ENCODE data around the gene CRACR2B. TPM values are rescaled to one million over a fixed set of nuclear protein-coding genes. Genes with fewer than 3 reads are reported as not detected.

CRACR2B gene
- total and polyA plus RNA-seq, 10 of the 15 experiments (the other 5 are each of a cell fraction or from before 2014, with no cell fraction given) = 0.10 to 33.7 (median 12.7) TPM

GRCh38 chr11:837990-838307, 10.2 kb downstream of the CRACR2B start:
- SMC1A ChIA-PET (ENCODE audit: uncharacterized antibody, unreplicated experiment) = no interaction called here
- no peak for TF ChIP-seq CHD2 (IDR thresholded peaks at IDR 0.05; ENCODE audit: borderline replicate concordance, low read depth, low read length)
- peak; percentile 59; the same call in 1 of the 2 replicates for TF ChIP-seq POLR2AphosphoS5 (IDR thresholded peaks at IDR 0.05; ENCODE audit: low read length)
- no peak for TF ChIP-seq SPI1 (IDR thresholded peaks at IDR 0.05; ENCODE audit: borderline replicate concordance, insufficient read depth, low read depth, low read length)
- no peak for TF ChIP-seq ZNF274 (IDR thresholded peaks at IDR 0.05; ENCODE audit: insufficient read depth, insufficient read length)
- TF ChIP-seq POLR2A (IDR thresholded peaks at IDR 0.05; ENCODE audit: low read depth, low read length) = peak; percentile 34
- intact Hi-C loops (cut with micrococcal nuclease; ENCODE audit: unreplicated experiment) = no loop called here
- in situ Hi-C loops (cut with MboI) = no loop called here
- Histone ChIP-seq H3K36me3 (ENCODE audit: control insufficient read depth in 2 of 2, insufficient read depth in 2 of 2, low read length in 1 of 2) (peaks cover 0 to 25% of the 10 kb centered on the region in 2 experiments; a peak in 2 of 4 replicates), H3K4me2 (ENCODE audit: control insufficient read depth, insufficient read depth) (no peak overlapping the region), H3K9ac (ENCODE audit: control insufficient read depth, insufficient read depth, low read length) (no peak overlapping the region), H3K27ac (ENCODE audit: control insufficient read depth, insufficient read depth) (no peak overlapping the region), H3K4me3 (no peak overlapping the region), H3K9me3 (replicated peaks; ENCODE audit: control insufficient read depth, insufficient read depth, low read length) (no peaks in the 10 kb centered on the region), H4K20me1 (ENCODE audit: control insufficient read depth, insufficient read depth) (no peaks in the 10 kb centered on the region; the same call in 1 of the 2 replicates), H2AFZ (ENCODE audit: control insufficient read depth, low read depth, low read length) (no peak overlapping the region), H3K79me2 (ENCODE audit: control insufficient read depth, insufficient read depth, low read length) (peaks cover 20% of the 10 kb centered on the region), H3K27me3 (replicated peaks in 1 of 2; ENCODE audit: control insufficient read depth in 2 of 2, insufficient read depth in 2 of 2, low read length in 1 of 2) (no peaks in the 10 kb centered on the region), H3K4me1 (ENCODE audit: control insufficient read depth, insufficient read depth, low read length) (peaks cover 13% of the 10 kb centered on the region)
- no TSS peak for BruUV-seq (replicated peaks)
- 85% methylated on average over 8 of the region's 8 CpGs for WGBS (ENCODE audit: insufficient coverage, insufficient replicate concordance, low lambda C conversion rate, missing lambda C conversion rate)
- POLR2A ChIA-PET = interaction anchor here (0.5 kb wide), 1 partner anchor 8 kb away, joined by 7 read pairs; no protein-coding TSS in a partner anchor
- no peak for FAIRE-seq
- ATAC-seq = no peak
- RAD21 ChIA-PET (ENCODE audit: unreplicated experiment) = no interaction called here
- DNase-seq (ENCODE audit: low read depth, low spot score) = no peak
- CTCF ChIA-PET = no interaction called here

- in situ Hi-C loops (cut with MboI) = no loop called here
- 90% methylated on average over 17 of the region's 17 CpGs for WGBS (ENCODE audit: insufficient coverage, insufficient replicate concordance, low lambda C conversion rate, missing lambda C conversion rate)
These were observed 10.9 kb downstream of the CRACR2B start for GRCh38 chr11:838441-839279.

More at GRCh38 chr11:838441-839279, 10.9 kb downstream of the CRACR2B start:
- FAIRE-seq (no peak), ATAC-seq (no peak), DNase-seq (ENCODE audit: low read depth, low spot score) (no peak)
- BruUV-seq (replicated peaks) = no TSS peak
- H4K20me1 ChIP-seq (ENCODE audit: control insufficient read depth, insufficient read depth) = no peaks in the 10 kb centered on the region; the same call in 1 of the 2 replicates
- peaks cover 20% of the 10 kb centered on the region for H3K79me2 ChIP-seq (ENCODE audit: control insufficient read depth, insufficient read depth, low read length)
- no peaks in the 10 kb centered on the region for H3K9me3 ChIP-seq (replicated peaks; ENCODE audit: control insufficient read depth, insufficient read depth, low read length)
- ChIA-PET POLR2A (interaction anchor here (0.5 to 0.7 kb wide), 2 partner anchors 7 to 683 kb away, joined by 3 to 7 read pairs; no protein-coding TSS in a partner anchor), RAD21 (ENCODE audit: unreplicated experiment) (no interaction called here), CTCF (no interaction called here), SMC1A (ENCODE audit: uncharacterized antibody, unreplicated experiment) (no interaction called here)
- peaks cover 11% of the 10 kb centered on the region for H3K4me1 ChIP-seq (ENCODE audit: control insufficient read depth, insufficient read depth, low read length)
- H3K27me3 ChIP-seq (replicated peaks in 1 of 2; ENCODE audit: control insufficient read depth in 2 of 2, insufficient read depth in 2 of 2, low read length in 1 of 2) = no peaks in the 10 kb centered on the region
- no peak overlapping the region for H3K4me3 ChIP-seq
- H3K27ac ChIP-seq (ENCODE audit: control insufficient read depth, insufficient read depth) = no peak overlapping the region
- H3K36me3 ChIP-seq (ENCODE audit: control insufficient read depth in 2 of 2, insufficient read depth in 2 of 2, low read length in 1 of 2) = peaks cover 0 to 25% of the 10 kb centered on the region in 2 experiments; a peak in 2 of 4 replicates
- intact Hi-C loops (cut with micrococcal nuclease; ENCODE audit: unreplicated experiment) = no loop called here
- H2AFZ ChIP-seq (ENCODE audit: control insufficient read depth, low read depth, low read length) = no peak overlapping the region
- H3K4me2 ChIP-seq (ENCODE audit: control insufficient read depth, insufficient read depth) = no peak overlapping the region
- no peak overlapping the region for H3K9ac ChIP-seq (ENCODE audit: control insufficient read depth, insufficient read depth, low read length)
- TF ChIP-seq ELK1 (IDR thresholded peaks at IDR 0.05; ENCODE audit: low read depth, low read length) = no peak
- 0 out of 6 replicates have a peak, but pooled peaks of 1 of the 3 experiments have one; percentile 17 for TF ChIP-seq CTCF (IDR thresholded peaks at IDR 0.05 in 2 of 3, conservative IDR thresholded peaks at IDR 0.05 in 1 of 3; ENCODE audit: control insufficient read depth in 2 of 3, extremely low read depth in 1 of 3, insufficient read depth in 1 of 3, low read depth in 3 of 3, low read length in 3 of 3)
